Activated naive CD8-positive, alpha-beta T cell treated with anti-CD3 and anti-CD28 coated beads, Interleukin-2, amount 50 U/mL, for 24 hours (primary cell): ENCODE measurements around the gene STK24.
A peak's percentile ranks its signal among the peaks of the same experiment; 100 is the strongest.

Source experiments
- ATAC-seq: fragments of 150-1000 bp; cut with Tn5 transposase; one replicate; pipeline ENCODE4 v1.10.0; 2021
- DNase-seq: peaks from one replicate; pipeline ENCODE4 v3.0.0; 2021
- H3K27ac Mint-ChIP-seq: one replicate; pipeline ENCODE4 v1.8.0; 2021; ENCODE audit warnings: mild to moderate bottlenecking, mixed read lengths
- H3K27me3 Mint-ChIP-seq: one replicate; pipeline ENCODE4 v1.8.0; 2021; ENCODE audit warnings: mixed read lengths
- H3K36me3 Mint-ChIP-seq: one replicate; pipeline ENCODE4 v1.8.0; 2021; ENCODE audit warnings: low read depth, mixed read lengths
- H3K4me1 Mint-ChIP-seq: one replicate; pipeline ENCODE4 v1.8.0; 2021; ENCODE audit warnings: mixed read lengths
- H3K4me3 Mint-ChIP-seq: one replicate; pipeline ENCODE4 v1.8.0; 2021; ENCODE audit warnings: mild to moderate bottlenecking, moderate library complexity, mixed read lengths
- H3K9me3 Mint-ChIP-seq: one replicate; pipeline ENCODE4 v1.8.0; 2021; ENCODE audit warnings: mixed read lengths

Gene STK24

GRCh38 chr13:98556142-98556816 is 20.6 kb downstream of the STK24 start:
- Mint-ChIP-seq H3K36me3 (peaks cover 41% of the 10 kb centered on the region), H3K4me1 (peaks cover 76% of the 10 kb centered on the region), H3K4me3 (no peak overlapping the region), H3K27me3 (no peaks in the 10 kb centered on the region), H3K27ac (no peak overlapping the region), H3K9me3 (no peaks in the 10 kb centered on the region)
- ATAC-seq: no peak
- no peak for DNase-seq

GRCh38 chr13:98549728-98550317 is 27.1 kb downstream of the STK24 start:
- Mint-ChIP-seq H3K27me3 (no peaks in the 10 kb centered on the region), H3K27ac (peak overlapping the region; percentile 74), H3K4me3 (no peak overlapping the region), H3K36me3 (peaks cover 47% of the 10 kb centered on the region), H3K4me1 (peaks cover 78% of the 10 kb centered on the region), H3K9me3 (no peaks in the 10 kb centered on the region)
- peak; percentile 73 for ATAC-seq
- DNase-seq: no peak

- ATAC-seq: no peak
- Mint-ChIP-seq H3K27ac (peak overlapping the region; percentile 74), H3K36me3 (peaks cover 48% of the 10 kb centered on the region), H3K4me1 (peaks cover 81% of the 10 kb centered on the region), H3K9me3 (no peaks in the 10 kb centered on the region), H3K27me3 (no peaks in the 10 kb centered on the region), H3K4me3 (no peak overlapping the region)
- no peak for DNase-seq
These were observed 27.7 kb downstream of the STK24 start for GRCh38 chr13:98549006-98549727.

- DNase-seq: no peak
- Mint-ChIP-seq H3K4me3 (no peak overlapping the region), H3K27me3 (no peaks in the 10 kb centered on the region), H3K36me3 (peaks cover 45% of the 10 kb centered on the region), H3K4me1 (peaks cover 82% of the 10 kb centered on the region), H3K27ac (peak overlapping the region; percentile 41), H3K9me3 (no peaks in the 10 kb centered on the region)
- peak; percentile 48 for ATAC-seq
These were observed 28.7 kb downstream of the STK24 start for GRCh38 chr13:98548230-98548629.

GRCh38 chr13:98547455-98547854 is 29.5 kb downstream of the STK24 start:
- Mint-ChIP-seq H3K36me3 (peaks cover 43% of the 10 kb centered on the region), H3K9me3 (no peaks in the 10 kb centered on the region), H3K27me3 (no peaks in the 10 kb centered on the region), H3K4me3 (no peak overlapping the region), H3K27ac (no peak overlapping the region), H3K4me1 (peaks cover 87% of the 10 kb centered on the region)
- ATAC-seq (no peak), DNase-seq (no peak)

GRCh38 chr13:98546402-98546801 is 30.5 kb downstream of the STK24 start:
- Mint-ChIP-seq H3K9me3 (no peaks in the 10 kb centered on the region), H3K27ac (peak overlapping the region; percentile 67), H3K27me3 (no peaks in the 10 kb centered on the region), H3K4me3 (no peak overlapping the region), H3K4me1 (peaks cover 91% of the 10 kb centered on the region), H3K36me3 (peaks cover 36% of the 10 kb centered on the region)
- DNase-seq (no peak), ATAC-seq (no peak)

GRCh38 chr13:98544104-98544710 is 32.7 kb downstream of the STK24 start:
- no peaks in the 10 kb centered on the region for H3K27me3 Mint-ChIP-seq

GRCh38 chr13:98543378-98544103 is 33.4 kb downstream of the STK24 start:
- Mint-ChIP-seq H3K4me3 (peak overlapping the region; percentile 64), H3K27ac (peak overlapping the region; percentile 84), H3K27me3 (no peaks in the 10 kb centered on the region), H3K9me3 (no peaks in the 10 kb centered on the region), H3K36me3 (peaks cover 19% of the 10 kb centered on the region), H3K4me1 (peaks cover 92% of the 10 kb centered on the region)
- DNase-seq (no peak), ATAC-seq (peak; percentile 16)

More at GRCh38 chr13:98544104-98544710, 32.7 kb downstream of the STK24 start:
- H3K27ac Mint-ChIP-seq: peak overlapping the region; percentile 84
- no peaks in the 10 kb centered on the region for H3K9me3 Mint-ChIP-seq
- H3K36me3 Mint-ChIP-seq: peaks cover 17% of the 10 kb centered on the region
- H3K4me1 Mint-ChIP-seq: peaks cover 91% of the 10 kb centered on the region
- no peak for DNase-seq
- H3K4me3 Mint-ChIP-seq: peak overlapping the region; percentile 64
- ATAC-seq: no peak

GRCh38 chr13:98542568-98543377 is 34.1 kb downstream of the STK24 start:
- H3K9me3 Mint-ChIP-seq: no peaks in the 10 kb centered on the region
- H3K4me1 Mint-ChIP-seq: peaks cover 92% of the 10 kb centered on the region
- DNase-seq: no peak
- peak overlapping the region; percentile 64 for H3K4me3 Mint-ChIP-seq
- no peaks in the 10 kb centered on the region for H3K27me3 Mint-ChIP-seq
- peaks cover 15% of the 10 kb centered on the region for H3K36me3 Mint-ChIP-seq
- ATAC-seq: peak; percentile 48
- H3K27ac Mint-ChIP-seq: peak overlapping the region; percentile 84

- Mint-ChIP-seq H3K27ac (peak overlapping the region; percentile 84), H3K4me1 (peaks cover 94% of the 10 kb centered on the region), H3K36me3 (peaks cover 14% of the 10 kb centered on the region), H3K27me3 (no peaks in the 10 kb centered on the region), H3K4me3 (no peak overlapping the region), H3K9me3 (no peaks in the 10 kb centered on the region)
- DNase-seq: no peak
- ATAC-seq: peak; percentile 44
These were observed 35.2 kb downstream of the STK24 start for GRCh38 chr13:98541701-98542203.

GRCh38 chr13:98541191-98541590 is 35.7 kb downstream of the STK24 start:
- DNase-seq (no peak), ATAC-seq (no peak)
- H3K9me3 Mint-ChIP-seq: no peaks in the 10 kb centered on the region
- peaks cover 94% of the 10 kb centered on the region for H3K4me1 Mint-ChIP-seq
- H3K27ac Mint-ChIP-seq: peak overlapping the region; percentile 76
- H3K4me3 Mint-ChIP-seq: no peak overlapping the region
- H3K27me3 Mint-ChIP-seq: no peaks in the 10 kb centered on the region
- peaks cover 16% of the 10 kb centered on the region for H3K36me3 Mint-ChIP-seq

- no peaks in the 10 kb centered on the region for H3K27me3 Mint-ChIP-seq
- H3K9me3 Mint-ChIP-seq: no peaks in the 10 kb centered on the region
- H3K4me1 Mint-ChIP-seq: peaks cover 94% of the 10 kb centered on the region
- no peak for ATAC-seq
- H3K36me3 Mint-ChIP-seq: peaks cover 16% of the 10 kb centered on the region
- no peak overlapping the region for H3K4me3 Mint-ChIP-seq
- H3K27ac Mint-ChIP-seq: no peak overlapping the region
- DNase-seq: no peak
These were observed 36.4 kb downstream of the STK24 start for GRCh38 chr13:98540476-98540875.

GRCh38 chr13:98539666-98540065 is 37.2 kb downstream of the STK24 start:
- Mint-ChIP-seq H3K9me3 (no peaks in the 10 kb centered on the region), H3K36me3 (peaks cover 15% of the 10 kb centered on the region), H3K27ac (no peak overlapping the region), H3K4me1 (peaks cover 95% of the 10 kb centered on the region), H3K4me3 (no peak overlapping the region), H3K27me3 (no peaks in the 10 kb centered on the region)
- ATAC-seq (no peak), DNase-seq (no peak)
